ENCODE results near the gene MYO16.

DNA sequence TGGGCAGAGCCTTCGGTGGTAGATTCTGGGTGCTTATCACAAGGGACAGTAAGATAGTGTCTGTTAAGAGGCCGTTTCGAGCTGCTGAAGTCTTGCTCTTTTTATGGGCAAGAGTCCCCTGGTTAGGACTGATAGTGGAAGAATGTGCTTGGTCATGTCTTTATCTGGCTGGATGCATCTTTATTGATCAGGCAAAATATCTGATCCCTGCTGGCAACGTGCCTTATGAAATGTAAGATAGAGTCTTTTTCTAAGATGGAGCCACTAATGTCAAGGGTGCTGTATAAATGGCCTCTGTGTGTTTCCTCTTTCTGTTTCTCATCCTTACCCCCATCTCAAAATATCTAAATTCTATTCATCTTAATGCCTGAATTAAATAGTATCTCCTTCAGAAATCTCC is 53.3 kb downstream of the MYO16 start:
- no peak for TF ChIP-seq CTCF (IDR thresholded peaks at IDR 0.05)
- no peak for TF ChIP-seq POLR2A (IDR thresholded peaks at IDR 0.05)
- no peak for TF ChIP-seq EP300 (IDR thresholded peaks at IDR 0.05)

All from tibial nerve (tissue), 4 donors.